SK-N-SH treated with all-trans-retinoic acid at 6 μM for 48 hours (cell line): ENCODE data around the gene CHI3L2.

Source experiments
- ATAC-seq: fragments of 200-7000 bp; cut with Tn5 transposase; 3 replicates; pipeline ENCODE4 v1.9.1; 2020; ENCODE audit warnings: mild to moderate bottlenecking, moderate library complexity
- ARNTL ChIP-seq: fragments of 450-650 bp; formaldehyde crosslinking; IDR thresholded peaks from 2 replicates; pipeline ENCODE4 v1.5.0; 2020; ENCODE audit warnings: low read depth, mild to moderate bottlenecking, moderate library complexity, borderline replicate concordance
- BACH2 ChIP-seq: fragments of 250-450 bp; sonication (Bioruptor Pico); IDR thresholded peaks from 2 replicates; pipeline ENCODE4 v1.9.0; 2021; ENCODE audit warnings: mild to moderate bottlenecking, borderline replicate concordance
- CREB5 ChIP-seq: fragments of 250-450 bp; sonication (Bioruptor Pico); IDR thresholded peaks from 2 replicates; pipeline ENCODE4 v1.5.1; 2020; ENCODE audit warnings: low read depth, mild to moderate bottlenecking, moderate library complexity
- CSDC2 ChIP-seq: fragments of 250-450 bp; sonication (Bioruptor Pico); IDR thresholded peaks from 2 replicates; pipeline ENCODE4 v1.5.0; 2020; ENCODE audit warnings: mild to moderate bottlenecking, moderate library complexity
- ESRRG ChIP-seq: fragments of 250-450 bp; sonication (Bioruptor Pico); IDR thresholded peaks from 2 replicates; pipeline ENCODE4 v1.6.1; 2021; ENCODE audit warnings: mild to moderate bottlenecking
- GLIS3 ChIP-seq: fragments of 250-450 bp; sonication (Bioruptor Pico); IDR thresholded peaks from 2 replicates; pipeline ENCODE4 v1.5.0; 2020; ENCODE audit warnings: mild to moderate bottlenecking, moderate library complexity
- ISL1 ChIP-seq: fragments of 250-450 bp; sonication (Bioruptor Pico); IDR thresholded peaks from 2 replicates; pipeline ENCODE4 v2.1.2; 2022; ENCODE audit warnings: mild to moderate bottlenecking, moderate library complexity
- OSR1 ChIP-seq: fragments of 250-450 bp; sonication (Bioruptor Pico); IDR thresholded peaks from 2 replicates; pipeline ENCODE4 v1.8.0; 2022; ENCODE audit warnings: moderate library complexity, mild to moderate bottlenecking, inconsistent platforms
- PATZ1 ChIP-seq: fragments of 250-450 bp; sonication (Bioruptor Pico); IDR thresholded peaks from 2 replicates; pipeline ENCODE4 v1.8.0; 2020; ENCODE audit warnings: mild to moderate bottlenecking, moderate library complexity, borderline replicate concordance
- POU6F1 ChIP-seq: fragments of 250-450 bp; sonication (Bioruptor Pico); IDR thresholded peaks from 2 replicates; pipeline ENCODE4 v1.8.0; 2021; ENCODE audit warnings: low read depth, mild to moderate bottlenecking, moderate library complexity, borderline replicate concordance
- PPARA ChIP-seq: fragments of 250-450 bp; sonication (Bioruptor Pico); IDR thresholded peaks from 2 replicates; pipeline ENCODE4 v1.5.0; 2020; ENCODE audit warnings: mild to moderate bottlenecking, borderline replicate concordance
- RARB ChIP-seq: fragments of 250-450 bp; sonication (Bioruptor Pico); IDR thresholded peaks from 2 replicates; pipeline ENCODE4 v1.8.0; 2021; ENCODE audit warnings: mild to moderate bottlenecking, moderate library complexity
- SNAI2 ChIP-seq: fragments of 250-450 bp; sonication (Bioruptor Pico); IDR thresholded peaks from 2 replicates; pipeline ENCODE4 v1.5.0; 2020; ENCODE audit warnings: mild to moderate bottlenecking, moderate library complexity
- TCF4 ChIP-seq: fragments of 250-450 bp; sonication (Bioruptor Pico); IDR thresholded peaks from 2 replicates; pipeline ENCODE4 v1.8.0; 2021; ENCODE audit warnings: mild to moderate bottlenecking, moderate library complexity, borderline replicate concordance
- TOX ChIP-seq: fragments of 250-450 bp; sonication (Bioruptor Pico); IDR thresholded peaks from 2 replicates; pipeline ENCODE4 v1.8.0; 2021; ENCODE audit warnings: mild to moderate bottlenecking, moderate library complexity, borderline replicate concordance
- TSHZ2 ChIP-seq: fragments of 250-450 bp; sonication (Bioruptor Pico); IDR thresholded peaks from 2 replicates; pipeline ENCODE4 v1.5.0; 2020; ENCODE audit warnings: mild to moderate bottlenecking, moderate library complexity
- ZC3H10 ChIP-seq: fragments of 250-450 bp; sonication (Bioruptor Pico); IDR thresholded peaks from 2 replicates; pipeline ENCODE4 v1.5.1; 2021; ENCODE audit warnings: mild to moderate bottlenecking, moderate library complexity
- ZFP3 ChIP-seq: fragments of 250-450 bp; sonication (Bioruptor Pico); IDR thresholded peaks from 2 replicates; pipeline ENCODE4 v1.5.0; 2020; ENCODE audit warnings: mild to moderate bottlenecking, moderate library complexity
- ZFP30 ChIP-seq: fragments of 450-650 bp; formaldehyde crosslinking; IDR thresholded peaks from 2 replicates; pipeline ENCODE4 v1.5.0; 2022; ENCODE audit warnings: mild to moderate bottlenecking, moderate library complexity
- ZNF565 ChIP-seq: fragments of 450-650 bp; formaldehyde crosslinking; conservative IDR thresholded peaks from 2 replicates; pipeline ENCODE4 v1.5.0; 2020; ENCODE audit warnings: low read depth, mild to moderate bottlenecking, moderate library complexity
- ZNF70 ChIP-seq: fragments of 450-650 bp; formaldehyde crosslinking; IDR thresholded peaks from 2 replicates; pipeline ENCODE4 v1.5.0; 2020; ENCODE audit warnings: mild to moderate bottlenecking, moderate library complexity
- ZNF8 ChIP-seq: fragments of 450-650 bp; formaldehyde crosslinking; IDR thresholded peaks from 2 replicates; pipeline ENCODE4 v1.5.0; 2020; ENCODE audit warnings: mild to moderate bottlenecking, moderate library complexity

CHI3L2 gene

GRCh38 chr1:111289371-111289770, 61.9 kb downstream of the CHI3L2 start (continued):
- TF ChIP-seq BACH2 (CRISPR knock-in tag) (no peak), TSHZ2 (CRISPR knock-in tag) (no peak), TCF4 (CRISPR knock-in tag) (no peak), ARNTL (CRISPR knock-in tag) (no peak), ZNF70 (CRISPR knock-in tag) (no peak), SNAI2 (CRISPR knock-in tag) (no peak)
- TF ChIP-seq, all 23 proteins: peak for 0

GRCh38 chr1:111290104-111290503, 62.6 kb downstream of the CHI3L2 start:
- no peak for ATAC-seq

GRCh38 chr1:111290630-111291029, 63.1 kb downstream of the CHI3L2 start, which contains the start of gene CHIA:
CHIA (plus strand) TSS chr1:111290851; CDS start chr1:111310468, 19,617 bp downstream.
- ATAC-seq: no peak
- TF ChIP-seq POU6F1: no peak
- no peak for TF ChIP-seq ESRRG (CRISPR knock-in tag)
- TF ChIP-seq ZFP30 (CRISPR knock-in tag): no peak
- no peak for TF ChIP-seq RARB (CRISPR knock-in tag)
- no peak for TF ChIP-seq TSHZ2 (CRISPR knock-in tag)
- no peak for TF ChIP-seq OSR1 (CRISPR knock-in tag)
- no peak for TF ChIP-seq CSDC2
- no peak for TF ChIP-seq PATZ1 (CRISPR knock-in tag)
- no peak for TF ChIP-seq PPARA
- TF ChIP-seq ARNTL (CRISPR knock-in tag): no peak
- TF ChIP-seq TCF4 (CRISPR knock-in tag): no peak
- TF ChIP-seq TOX (CRISPR knock-in tag): no peak
- TF ChIP-seq CREB5: no peak
- TF ChIP-seq ZNF8 (CRISPR knock-in tag): no peak
- TF ChIP-seq ZFP3 (CRISPR knock-in tag): no peak
- TF ChIP-seq GLIS3: no peak
- no peak for TF ChIP-seq BACH2 (CRISPR knock-in tag)
- no peak for TF ChIP-seq ZNF565 (CRISPR knock-in tag)

More at GRCh38 chr1:111290104-111290503, 62.6 kb downstream of the CHI3L2 start:
- no peak for TF ChIP-seq ISL1 (CRISPR knock-in tag)
- TF ChIP-seq ZC3H10 (CRISPR knock-in tag): no peak
- no peak for TF ChIP-seq CSDC2
- no peak for TF ChIP-seq BACH2 (CRISPR knock-in tag)
- no peak for TF ChIP-seq ZNF8 (CRISPR knock-in tag)
- TF ChIP-seq TOX (CRISPR knock-in tag): no peak
- TF ChIP-seq ARNTL (CRISPR knock-in tag): no peak
- TF ChIP-seq ZNF70 (CRISPR knock-in tag): no peak
- no peak for TF ChIP-seq RARB (CRISPR knock-in tag)
- TF ChIP-seq PATZ1 (CRISPR knock-in tag): no peak
- no peak for TF ChIP-seq TCF4 (CRISPR knock-in tag)
- TF ChIP-seq, all 23 proteins: peak for 0
